ENCODE measurements around the gene USP35.
"Not testable (repeated sequence)": the region's sequence is repeated elsewhere in the genome, so short reads cannot be mapped to it uniquely, and the experiment has no call there.

USP35 gene

DNA sequence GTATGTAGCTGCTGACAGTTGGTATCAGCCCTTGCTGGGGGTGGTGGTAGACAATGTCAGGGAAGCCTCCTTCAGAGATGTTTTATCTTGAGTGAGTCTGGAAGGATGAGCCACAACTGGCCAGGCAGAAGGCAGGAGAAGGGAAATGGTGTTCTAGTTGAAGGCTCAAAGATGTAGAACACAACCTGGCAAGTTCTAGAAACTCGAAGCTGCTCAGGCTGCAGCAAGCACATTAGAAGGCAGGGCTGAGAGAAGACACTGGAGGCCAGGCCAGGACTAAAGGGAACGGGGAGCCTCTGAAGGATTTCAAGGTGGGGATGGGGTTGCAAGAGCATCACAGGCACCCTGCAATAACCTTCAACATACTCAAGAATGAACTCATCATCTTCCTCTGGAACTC is 40.4 kb downstream of the USP35 start:
- TF ChIP-seq EZH2phosphoT487 (IDR thresholded peaks at IDR 0.05; ENCODE audit: borderline replicate concordance) (no peak), CTCF (conservative IDR thresholded peaks at IDR 0.05; ENCODE audit: low read length) (no peak)
- no peaks in the 10 kb centered on the region for H3K36me3 ChIP-seq (ENCODE audit: insufficient read depth, low read length)
- H3F3A ChIP-seq (ENCODE audit: low read depth), result no peaks in the 10 kb centered on the region
- H3K9me3 ChIP-seq (ENCODE audit: insufficient read depth, low read depth, low read length), result no peaks in the 10 kb centered on the region
- no peak overlapping the region for H3K4me3 ChIP-seq (ENCODE audit: low read length, poor library complexity, severe bottlenecking)
- no peak overlapping the region for H3K9ac ChIP-seq (ENCODE audit: low read depth, low read length, poor library complexity, severe bottlenecking)
- no peaks in the 10 kb centered on the region for H3K9me2 ChIP-seq (replicated peaks; ENCODE audit: low read depth, low read length)
- no peak overlapping the region for H2AFZ ChIP-seq (ENCODE audit: low read length)
- H4K20me1 ChIP-seq (ENCODE audit: insufficient read depth, low read length, poor library complexity, severe bottlenecking), result no peaks in the 10 kb centered on the region
- H3K4me1 ChIP-seq (ENCODE audit: insufficient read depth, low read length, poor library complexity, severe bottlenecking), result peaks cover 8% of the 10 kb centered on the region
- H3K27me3 ChIP-seq (ENCODE audit: insufficient read depth, low read length, poor library complexity, severe bottlenecking), result no peaks in the 10 kb centered on the region
- H3K79me2 ChIP-seq (ENCODE audit: insufficient read depth, low read length), result no peaks in the 10 kb centered on the region
- H3K4me2 ChIP-seq (ENCODE audit: low read depth, low read length, poor library complexity, severe bottlenecking), result no peak overlapping the region

DNA sequence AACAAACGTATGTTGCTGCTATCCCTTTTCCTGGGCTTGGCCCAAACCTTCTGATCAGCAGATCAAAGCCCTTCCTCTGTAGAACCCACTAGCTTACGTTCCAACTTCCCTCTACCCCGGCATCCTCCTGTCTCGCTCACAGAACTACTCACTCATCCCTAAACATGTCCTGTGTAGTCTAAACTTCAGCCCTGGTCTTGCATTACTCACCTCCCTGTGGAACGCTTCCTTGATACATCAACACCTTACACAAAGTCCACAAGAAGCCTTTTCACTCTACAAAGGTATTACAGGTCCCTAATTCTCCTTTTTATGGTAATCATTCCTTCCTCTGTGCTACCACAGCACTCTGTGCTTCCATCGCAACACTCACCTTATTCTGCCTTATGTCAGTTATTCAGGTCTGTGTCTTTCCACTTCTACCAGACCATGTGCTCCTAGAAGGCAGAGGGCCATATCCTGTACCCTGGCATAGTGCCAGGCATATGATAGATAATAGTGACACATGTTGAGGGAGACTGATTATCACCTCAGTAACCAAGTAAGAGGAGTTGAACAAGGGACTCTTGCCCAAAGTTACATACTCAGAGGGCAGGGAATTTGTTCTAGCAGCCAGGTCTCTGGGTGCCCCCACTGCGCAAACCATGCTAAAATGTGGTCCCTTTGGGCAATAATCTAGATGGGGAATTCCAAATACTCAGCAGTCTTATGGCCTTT is 41.6 kb downstream of the USP35 start:
- no peak overlapping the region for H3K4me2 ChIP-seq (ENCODE audit: low read depth, low read length, poor library complexity, severe bottlenecking)
- H3F3A ChIP-seq (ENCODE audit: low read depth), result no peaks in the 10 kb centered on the region
- H3K79me2 ChIP-seq (ENCODE audit: insufficient read depth, low read length), result no peaks in the 10 kb centered on the region
- H3K4me1 ChIP-seq (ENCODE audit: insufficient read depth, low read length, poor library complexity, severe bottlenecking), result peaks cover 8% of the 10 kb centered on the region
- H4K20me1 ChIP-seq (ENCODE audit: insufficient read depth, low read length, poor library complexity, severe bottlenecking), result no peaks in the 10 kb centered on the region
- no peaks in the 10 kb centered on the region for H3K9me3 ChIP-seq (ENCODE audit: insufficient read depth, low read depth, low read length)
- no peak overlapping the region for H3K4me3 ChIP-seq (ENCODE audit: low read length, poor library complexity, severe bottlenecking)
- H3K27me3 ChIP-seq (ENCODE audit: insufficient read depth, low read length, poor library complexity, severe bottlenecking), result no peaks in the 10 kb centered on the region
- no peaks in the 10 kb centered on the region for H3K9me2 ChIP-seq (replicated peaks; ENCODE audit: low read depth, low read length)
- TF ChIP-seq CTCF (conservative IDR thresholded peaks at IDR 0.05; ENCODE audit: low read length), result no peak
- no peak for TF ChIP-seq EZH2phosphoT487 (IDR thresholded peaks at IDR 0.05; ENCODE audit: borderline replicate concordance)
- H2AFZ ChIP-seq (ENCODE audit: low read length), result no peak overlapping the region
- H3K36me3 ChIP-seq (ENCODE audit: insufficient read depth, low read length), result no peaks in the 10 kb centered on the region
- no peak overlapping the region for H3K9ac ChIP-seq (ENCODE audit: low read depth, low read length, poor library complexity, severe bottlenecking)

DNA sequence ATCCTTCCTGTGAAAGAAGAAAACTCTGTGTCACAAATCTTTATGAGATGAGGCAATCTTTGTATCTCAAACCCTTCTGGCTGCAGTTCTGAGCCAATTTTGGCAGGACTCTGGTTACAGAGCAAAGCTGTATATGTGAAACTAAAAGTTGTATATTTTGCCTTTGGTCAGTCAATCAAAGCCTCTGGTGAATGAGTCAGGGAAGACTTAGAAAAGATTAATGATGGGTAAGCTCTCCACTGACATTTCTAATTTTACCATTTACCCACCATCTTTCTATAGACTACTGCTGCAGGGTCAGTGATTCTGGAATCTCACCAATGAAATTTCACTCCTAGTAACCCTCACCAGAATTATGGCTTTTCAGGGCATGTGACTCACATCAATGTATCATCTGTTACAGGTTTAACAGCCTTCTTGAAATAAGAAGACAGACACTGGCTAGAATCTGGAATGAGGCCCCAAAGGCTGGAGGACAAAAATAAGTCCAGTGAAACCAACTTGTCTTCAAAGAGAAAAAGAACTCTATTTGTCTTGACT is 43.3 kb downstream of the USP35 start:
- H3K79me2 ChIP-seq (ENCODE audit: insufficient read depth, low read length), result no peaks in the 10 kb centered on the region
- no peak overlapping the region for H3K9ac ChIP-seq (ENCODE audit: low read depth, low read length, poor library complexity, severe bottlenecking)
- no peak overlapping the region for H2AFZ ChIP-seq (ENCODE audit: low read length)
- peaks cover 8% of the 10 kb centered on the region for H3K4me1 ChIP-seq (ENCODE audit: insufficient read depth, low read length, poor library complexity, severe bottlenecking)
- no peaks in the 10 kb centered on the region for H3K36me3 ChIP-seq (ENCODE audit: insufficient read depth, low read length)
- no peak for TF ChIP-seq EZH2phosphoT487 (IDR thresholded peaks at IDR 0.05; ENCODE audit: borderline replicate concordance)
- TF ChIP-seq CTCF (conservative IDR thresholded peaks at IDR 0.05; ENCODE audit: low read length), result no peak
- H3K4me3 ChIP-seq (ENCODE audit: low read length, poor library complexity, severe bottlenecking), result no peak overlapping the region
- H3K4me2 ChIP-seq (ENCODE audit: low read depth, low read length, poor library complexity, severe bottlenecking), result no peak overlapping the region
- H3F3A ChIP-seq (ENCODE audit: low read depth), result no peaks in the 10 kb centered on the region
- H3K27me3 ChIP-seq (ENCODE audit: insufficient read depth, low read length, poor library complexity, severe bottlenecking), result no peaks in the 10 kb centered on the region
- H3K9me2 ChIP-seq (replicated peaks; ENCODE audit: low read depth, low read length), result no peaks in the 10 kb centered on the region
- H4K20me1 ChIP-seq (ENCODE audit: insufficient read depth, low read length, poor library complexity, severe bottlenecking), result no peaks in the 10 kb centered on the region
- no peaks in the 10 kb centered on the region for H3K9me3 ChIP-seq (ENCODE audit: insufficient read depth, low read depth, low read length)

GRCh38 chr11:78233046-78233445 is 44.3 kb downstream of the USP35 start:
- not testable (repeated sequence) for H3K9ac ChIP-seq (ENCODE audit: low read depth, low read length, poor library complexity, severe bottlenecking); H3K4me1 ChIP-seq (ENCODE audit: insufficient read depth, low read length, poor library complexity, severe bottlenecking); H3F3A ChIP-seq (ENCODE audit: low read depth); H3K9me2 ChIP-seq (replicated peaks; ENCODE audit: low read depth, low read length); H2AFZ ChIP-seq (ENCODE audit: low read length); H3K4me3 ChIP-seq (ENCODE audit: low read length, poor library complexity, severe bottlenecking); H3K27me3 ChIP-seq (ENCODE audit: insufficient read depth, low read length, poor library complexity, severe bottlenecking); H3K79me2 ChIP-seq (ENCODE audit: insufficient read depth, low read length); H3K9me3 ChIP-seq (ENCODE audit: insufficient read depth, low read depth, low read length); H3K36me3 ChIP-seq (ENCODE audit: insufficient read depth, low read length); H4K20me1 ChIP-seq (ENCODE audit: insufficient read depth, low read length, poor library complexity, severe bottlenecking); H3K4me2 ChIP-seq (ENCODE audit: low read depth, low read length, poor library complexity, severe bottlenecking)
